ENCODE measurements around the gene RAD50.

The RAD50 gene

DNA sequence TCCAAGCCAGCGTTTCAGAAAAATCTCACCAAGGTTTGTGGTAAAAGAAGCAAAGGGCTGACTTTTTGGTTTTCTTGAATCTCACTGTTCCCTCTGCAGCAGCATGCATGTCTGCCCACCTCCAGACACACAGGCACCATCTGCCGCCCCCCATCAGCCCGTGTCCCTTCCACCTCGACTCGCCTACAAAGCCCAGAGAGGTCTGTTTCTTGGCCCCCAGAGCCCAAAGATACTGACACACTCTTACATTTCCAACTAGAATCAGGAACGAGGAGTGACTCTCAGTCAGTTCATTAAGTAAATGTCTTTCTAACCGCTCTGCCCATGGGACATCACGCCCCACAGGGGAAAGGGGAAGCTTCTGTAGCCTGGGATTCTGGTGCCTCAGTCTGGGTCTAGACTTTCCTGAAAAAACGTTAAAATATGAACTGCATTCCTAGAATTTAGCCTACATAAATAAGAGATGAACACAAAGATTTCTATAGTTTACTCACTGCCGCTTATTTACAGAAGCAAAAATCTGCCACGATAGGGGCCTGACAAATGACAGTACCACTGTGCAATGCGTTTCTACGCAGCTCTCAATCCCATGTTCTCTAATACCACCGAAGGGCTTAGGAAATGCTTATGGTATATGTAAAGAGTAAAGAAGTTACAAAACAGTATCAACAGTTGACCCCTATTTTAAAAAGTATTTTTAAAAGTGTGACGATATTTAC is 121.1 kb downstream of the RAD50 start:
- H3K27me3 ChIP-seq (ENCODE audit: insufficient read depth, poor library complexity, severe bottlenecking), result no peaks in the 10 kb centered on the region
- peak; percentile 1 for TF ChIP-seq CTCF (IDR thresholded peaks at IDR 0.05; ENCODE audit: poor library complexity, severe bottlenecking)
- ATAC-seq (ENCODE audit: low read depth), result no peak
- DNase-seq (ENCODE audit: low spot score), result no peak
- no peaks in the 10 kb centered on the region for H3K9me3 ChIP-seq (ENCODE audit: severe bottlenecking)
- no peaks in the 10 kb centered on the region for H3K36me3 ChIP-seq (ENCODE audit: low read depth)
- H3K4me1 ChIP-seq (ENCODE audit: insufficient read depth, poor library complexity, severe bottlenecking), result peaks cover 24% of the 10 kb centered on the region
- H3K27ac ChIP-seq (ENCODE audit: poor library complexity, severe bottlenecking), result peak overlapping the region; percentile 86
- no peak overlapping the region for H3K4me3 ChIP-seq (ENCODE audit: severe bottlenecking)

DNA sequence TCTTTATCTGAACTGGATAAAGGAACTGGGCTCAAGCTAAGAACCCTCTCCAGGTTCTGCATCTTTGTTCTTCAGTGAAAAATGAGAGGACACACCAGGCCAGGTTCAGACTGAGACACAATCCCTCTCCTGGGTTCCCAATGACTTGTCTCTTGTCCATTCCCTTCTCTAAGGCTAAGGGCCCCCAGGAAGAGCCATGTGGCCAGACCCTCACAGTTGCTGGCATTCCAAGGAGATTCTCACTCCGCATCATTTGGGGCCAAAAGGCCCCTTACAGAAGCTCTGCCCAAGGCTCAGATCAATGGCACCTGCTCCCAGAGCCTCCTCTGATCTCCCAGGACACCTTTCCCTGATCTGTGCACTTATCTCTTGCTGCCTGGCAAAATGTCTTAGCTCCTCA is 122.0 kb downstream of the RAD50 start:
- DNase-seq (ENCODE audit: low spot score) (no peak), ATAC-seq (ENCODE audit: low read depth) (no peak)
- H3K36me3 ChIP-seq (ENCODE audit: low read depth), result no peaks in the 10 kb centered on the region
- H3K27ac ChIP-seq (ENCODE audit: poor library complexity, severe bottlenecking), result no peak overlapping the region
- H3K4me3 ChIP-seq (ENCODE audit: severe bottlenecking), result no peak overlapping the region
- peaks cover 24% of the 10 kb centered on the region for H3K4me1 ChIP-seq (ENCODE audit: insufficient read depth, poor library complexity, severe bottlenecking)
- TF ChIP-seq CTCF (IDR thresholded peaks at IDR 0.05; ENCODE audit: poor library complexity, severe bottlenecking), result no peak
- no peaks in the 10 kb centered on the region for H3K9me3 ChIP-seq (ENCODE audit: severe bottlenecking)
- H3K27me3 ChIP-seq (ENCODE audit: insufficient read depth, poor library complexity, severe bottlenecking), result no peaks in the 10 kb centered on the region

DNA sequence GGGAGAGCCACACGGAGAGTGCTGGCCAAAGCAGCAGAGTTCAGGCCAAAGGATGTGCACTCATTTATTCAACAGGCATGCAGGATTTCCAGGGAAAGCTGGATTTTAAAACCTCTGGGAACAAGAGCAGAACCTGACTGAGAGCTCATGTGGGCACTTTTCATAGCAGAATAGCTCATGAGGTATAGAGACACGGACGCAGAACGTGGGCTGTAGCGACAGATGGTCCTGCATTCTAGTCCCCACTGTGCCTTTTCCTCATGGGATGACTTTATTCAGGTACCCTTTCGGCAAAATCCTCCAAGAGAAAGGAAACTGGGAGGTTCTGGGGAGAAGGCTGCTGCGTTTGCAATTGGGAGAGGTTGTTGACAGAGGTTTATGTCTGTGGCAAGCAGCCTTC is 122.4 kb downstream of the RAD50 start:
- Histone ChIP-seq H3K4me1 (ENCODE audit: insufficient read depth, poor library complexity, severe bottlenecking) (peaks cover 21% of the 10 kb centered on the region), H3K27ac (ENCODE audit: poor library complexity, severe bottlenecking) (no peak overlapping the region), H3K27me3 (ENCODE audit: insufficient read depth, poor library complexity, severe bottlenecking) (no peaks in the 10 kb centered on the region), H3K36me3 (ENCODE audit: low read depth) (no peaks in the 10 kb centered on the region), H3K9me3 (ENCODE audit: severe bottlenecking) (no peaks in the 10 kb centered on the region), H3K4me3 (ENCODE audit: severe bottlenecking) (no peak overlapping the region)
- DNase-seq (ENCODE audit: low spot score) (no peak), ATAC-seq (ENCODE audit: low read depth) (no peak)
- no peak for TF ChIP-seq CTCF (IDR thresholded peaks at IDR 0.05; ENCODE audit: poor library complexity, severe bottlenecking)

GRCh38 chr5:132679717-132680380 is 123.1 kb downstream of the RAD50 start:
- no peak overlapping the region for H3K4me3 ChIP-seq (ENCODE audit: severe bottlenecking)
- no peaks in the 10 kb centered on the region for H3K27me3 ChIP-seq (ENCODE audit: insufficient read depth, poor library complexity, severe bottlenecking)
- ATAC-seq (ENCODE audit: low read depth) (no peak), DNase-seq (ENCODE audit: low spot score) (no peak)
- no peak for TF ChIP-seq CTCF (IDR thresholded peaks at IDR 0.05; ENCODE audit: poor library complexity, severe bottlenecking)
- H3K4me1 ChIP-seq (ENCODE audit: insufficient read depth, poor library complexity, severe bottlenecking), result peaks cover 17% of the 10 kb centered on the region
- H3K27ac ChIP-seq (ENCODE audit: poor library complexity, severe bottlenecking), result no peak overlapping the region
- no peaks in the 10 kb centered on the region for H3K9me3 ChIP-seq (ENCODE audit: severe bottlenecking)
- H3K36me3 ChIP-seq (ENCODE audit: low read depth), result no peaks in the 10 kb centered on the region

Data from RWPE2 (cell line).